Muscle layer of duodenum (tissue), 2 donors: ENCODE measurements around the gene HGD.
"Not testable (repeated sequence)": the region's sequence is repeated elsewhere in the genome, so short reads cannot be mapped to it uniquely, and the experiment has no call there.

ENCODE experiments used
- H3K27ac ChIP-seq: one replicate; pipeline ENCODE4 v1.7.0; 2013; ENCODE audit warnings: mild to moderate bottlenecking, low read length
- H3K27me3 ChIP-seq: one replicate; pipeline ENCODE4 v1.7.0; 2013; ENCODE audit warnings: low read depth, mild to moderate bottlenecking, control low read depth, low read length
- H3K36me3 ChIP-seq, 2 donors: one replicate each; pipeline ENCODE4 v1.7.0; 2013; ENCODE audit warnings: low read length in 2 of 2, control low read depth in 1 of 2, mild to moderate bottlenecking in 1 of 2; ENCODE audit not compliant: insufficient read depth in 2 of 2, control insufficient read depth in 1 of 2
- H3K4me1 ChIP-seq, 2 donors: one replicate each; pipeline ENCODE4 v1.7.0; 2013; ENCODE audit warnings: low read length in 2 of 2, mild to moderate bottlenecking in 2 of 2, control low read depth in 1 of 2, moderate library complexity in 1 of 2; ENCODE audit not compliant: insufficient read depth in 2 of 2, control insufficient read depth in 1 of 2
- H3K4me3 ChIP-seq, 2 donors: one replicate each; pipeline ENCODE4 v1.7.0; 2013; ENCODE audit warnings: low read length in 2 of 2, low read depth in 1 of 2, mild to moderate bottlenecking in 1 of 2
- H3K9me3 ChIP-seq, 2 donors: one replicate each; pipeline ENCODE4 v1.7.0; 2013; ENCODE audit warnings: low read length in 2 of 2, control low read depth in 1 of 2, mild to moderate bottlenecking in 1 of 2; ENCODE audit not compliant: control insufficient read depth in 1 of 2
- donor health status: healthy.

The HGD gene

GRCh38 chr3:120650311-120650710, 31.7 kb downstream of the HGD start:
- H3K27ac ChIP-seq = no peak overlapping the region
- H3K27me3 ChIP-seq = no peaks in the 10 kb centered on the region
- no peaks in the 10 kb centered on the region for H3K36me3 ChIP-seq
- no peaks in the 10 kb centered on the region for H3K9me3 ChIP-seq
- no peaks in the 10 kb centered on the region for H3K4me1 ChIP-seq
- H3K4me3 ChIP-seq = no peak overlapping the region

- Histone ChIP-seq H3K9me3 (no peaks in the 10 kb centered on the region), H3K4me3 (no peak overlapping the region), H3K4me1 (no peaks in the 10 kb centered on the region), H3K36me3 (no peaks in the 10 kb centered on the region), H3K27me3 (no peaks in the 10 kb centered on the region), H3K27ac (no peak overlapping the region)
Observed at GRCh38 chr3:120649830-120650233, 32.2 kb downstream of the HGD start.

- H3K27me3 ChIP-seq = no peaks in the 10 kb centered on the region
- H3K4me3 ChIP-seq = no peak overlapping the region
- H3K36me3 ChIP-seq = no peaks in the 10 kb centered on the region
- no peaks in the 10 kb centered on the region for H3K4me1 ChIP-seq
- no peak overlapping the region for H3K27ac ChIP-seq
- no peaks in the 10 kb centered on the region for H3K9me3 ChIP-seq
Observed at GRCh38 chr3:120648290-120648689, 33.7 kb downstream of the HGD start.

- Histone ChIP-seq H3K4me3 (no peak overlapping the region), H3K4me1 (no peaks in the 10 kb centered on the region), H3K27me3 (no peaks in the 10 kb centered on the region), H3K27ac (no peak overlapping the region), H3K9me3 (no peaks in the 10 kb centered on the region), H3K36me3 (no peaks in the 10 kb centered on the region)
Observed at GRCh38 chr3:120646771-120647432, 35.1 kb downstream of the HGD start.

GRCh38 chr3:120645083-120645845, 36.8 kb downstream of the HGD start:
- Histone ChIP-seq H3K9me3 (no peaks in the 10 kb centered on the region), H3K36me3 (no peaks in the 10 kb centered on the region), H3K27ac (no peak overlapping the region), H3K4me3 (no peak overlapping the region), H3K4me1 (no peaks in the 10 kb centered on the region), H3K27me3 (no peaks in the 10 kb centered on the region)

GRCh38 chr3:120642368-120642948, 39.6 kb downstream of the HGD start:
- H3K9me3 ChIP-seq = no peaks in the 10 kb centered on the region
- H3K27me3 ChIP-seq = no peaks in the 10 kb centered on the region
- H3K36me3 ChIP-seq = no peaks in the 10 kb centered on the region
- no peak overlapping the region for H3K4me3 ChIP-seq
- no peak overlapping the region for H3K27ac ChIP-seq
- no peaks in the 10 kb centered on the region for H3K4me1 ChIP-seq

GRCh38 chr3:120641696-120642246, 40.3 kb downstream of the HGD start:
- Histone ChIP-seq H3K4me1 (no peaks in the 10 kb centered on the region), H3K4me3 (no peak overlapping the region), H3K27me3 (no peaks in the 10 kb centered on the region), H3K27ac (no peak overlapping the region), H3K36me3 (no peaks in the 10 kb centered on the region), H3K9me3 (no peaks in the 10 kb centered on the region)

GRCh38 chr3:120640231-120640630, 41.8 kb downstream of the HGD start:
- Histone ChIP-seq H3K36me3 (no peaks in the 10 kb centered on the region), H3K4me3 (no peak overlapping the region), H3K27ac (no peak overlapping the region), H3K27me3 (no peaks in the 10 kb centered on the region), H3K4me1 (no peaks in the 10 kb centered on the region), H3K9me3 (no peaks in the 10 kb centered on the region)

GRCh38 chr3:120638820-120639219, 43.2 kb downstream of the HGD start:
- not testable (repeated sequence) for H3K9me3 ChIP-seq, H3K4me3 ChIP-seq, H3K27me3 ChIP-seq, H3K27ac ChIP-seq, H3K36me3 ChIP-seq, H3K4me1 ChIP-seq

GRCh38 chr3:120637851-120638559, 44.0 kb downstream of the HGD start:
- Histone ChIP-seq H3K36me3 (no peaks in the 10 kb centered on the region), H3K27ac (no peak overlapping the region), H3K27me3 (no peaks in the 10 kb centered on the region), H3K9me3 (no peaks in the 10 kb centered on the region), H3K4me3 (no peak overlapping the region), H3K4me1 (no peaks in the 10 kb centered on the region)

GRCh38 chr3:120636795-120637401, 45.1 kb downstream of the HGD start:
- H3K4me3 ChIP-seq = no peak overlapping the region
- no peaks in the 10 kb centered on the region for H3K9me3 ChIP-seq
- H3K27me3 ChIP-seq = no peaks in the 10 kb centered on the region
- no peaks in the 10 kb centered on the region for H3K36me3 ChIP-seq
- no peak overlapping the region for H3K27ac ChIP-seq
- H3K4me1 ChIP-seq = no peaks in the 10 kb centered on the region
